ELF-1 (cell line): ENCODE data around the gene DCAF7.

Experiments used
- DNase-seq: peaks from one replicate; pipeline ENCODE4 v3.0.0-alpha.2; 2016; ENCODE audit warnings: low read depth, low spot score

The DCAF7 gene

DNA sequence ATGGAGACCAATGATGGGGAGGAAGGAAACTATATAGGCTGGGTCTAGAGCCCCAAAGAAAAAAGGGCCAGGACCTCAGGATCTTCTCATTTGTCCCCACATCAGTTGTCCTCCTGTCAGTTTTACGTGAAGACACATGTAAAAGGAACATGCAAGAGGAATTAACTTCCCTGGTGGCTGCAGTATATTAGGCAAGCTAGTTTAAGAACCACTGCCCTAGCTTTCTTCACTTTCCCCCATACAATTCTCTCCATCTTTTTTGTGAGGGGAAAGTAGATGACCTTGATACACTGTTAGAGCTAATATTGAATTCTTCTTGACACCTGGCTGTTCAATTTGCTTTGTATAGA, 74.2 kb downstream of the DCAF7 start:
- no peak for DNase-seq

DNA sequence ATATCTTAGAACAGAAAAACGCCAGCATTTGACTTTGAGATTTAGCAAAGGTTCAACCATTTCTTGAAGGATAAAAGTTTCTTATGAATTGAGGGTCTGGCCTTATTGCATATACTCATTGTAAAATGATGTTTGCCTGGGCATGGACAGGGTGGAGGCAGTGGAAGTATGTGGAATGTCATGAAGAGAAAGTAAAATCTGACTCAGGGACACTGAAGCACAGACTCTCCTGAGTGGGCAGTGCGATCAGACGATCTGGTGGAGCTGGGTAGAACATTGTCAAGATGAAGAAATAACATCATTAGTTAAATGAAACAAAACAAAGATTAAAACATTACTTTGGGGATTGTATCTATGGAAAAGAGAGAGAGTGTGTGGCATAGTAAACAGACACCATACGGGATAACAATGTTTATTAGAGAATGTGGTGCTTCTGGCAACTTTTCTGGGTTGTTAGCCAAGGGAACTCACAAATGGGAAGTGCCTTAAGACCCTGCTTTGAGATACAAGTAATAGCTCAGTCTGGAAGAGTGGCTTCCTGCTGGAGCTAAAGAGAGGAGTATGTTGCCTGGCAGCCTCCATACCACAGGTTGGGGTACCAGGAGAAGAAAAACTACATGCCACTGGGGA, 76.4 kb downstream of the DCAF7 start:
- DNase-seq: no peak

DNA sequence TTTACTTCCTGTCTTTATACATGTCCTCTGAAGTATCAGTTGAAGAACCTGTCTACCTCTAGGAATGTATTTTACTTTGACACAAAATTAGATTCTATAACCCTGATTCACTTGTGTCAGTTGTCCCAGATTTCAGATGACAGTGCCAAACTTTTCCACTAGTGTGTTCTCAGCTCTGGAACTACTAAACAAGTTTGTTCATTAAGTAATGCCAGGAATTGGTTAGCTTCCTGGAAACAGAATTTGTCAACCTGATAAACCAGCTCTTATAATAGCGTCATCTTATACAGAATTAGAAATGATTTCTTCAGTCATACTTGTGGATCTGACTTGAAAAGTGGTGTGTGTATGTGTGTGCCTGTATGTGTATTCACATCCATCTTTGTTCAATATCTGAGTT, 79.3 kb downstream of the DCAF7 start:
- no peak for DNase-seq

DNA sequence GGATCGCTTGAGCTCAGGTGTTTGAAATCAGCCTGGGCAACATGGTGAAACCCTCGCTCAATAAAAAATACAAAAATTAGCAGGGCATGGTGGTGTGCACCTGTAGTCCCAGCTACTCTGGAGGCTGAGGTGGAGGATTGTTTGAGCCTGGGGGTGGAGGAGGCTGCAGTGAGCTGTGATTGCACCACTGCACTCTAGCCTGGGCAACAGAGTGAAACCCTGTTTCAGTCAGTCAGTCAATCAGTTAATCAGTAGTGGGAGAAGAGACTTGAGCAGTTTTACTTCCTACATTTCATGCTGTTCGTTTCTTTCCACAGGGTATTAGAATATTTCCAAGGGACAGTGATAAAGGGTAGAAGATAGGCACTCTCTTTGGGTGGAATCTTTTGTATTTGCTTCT, 80.8 kb downstream of the DCAF7 start:
- no peak for DNase-seq

DNA sequence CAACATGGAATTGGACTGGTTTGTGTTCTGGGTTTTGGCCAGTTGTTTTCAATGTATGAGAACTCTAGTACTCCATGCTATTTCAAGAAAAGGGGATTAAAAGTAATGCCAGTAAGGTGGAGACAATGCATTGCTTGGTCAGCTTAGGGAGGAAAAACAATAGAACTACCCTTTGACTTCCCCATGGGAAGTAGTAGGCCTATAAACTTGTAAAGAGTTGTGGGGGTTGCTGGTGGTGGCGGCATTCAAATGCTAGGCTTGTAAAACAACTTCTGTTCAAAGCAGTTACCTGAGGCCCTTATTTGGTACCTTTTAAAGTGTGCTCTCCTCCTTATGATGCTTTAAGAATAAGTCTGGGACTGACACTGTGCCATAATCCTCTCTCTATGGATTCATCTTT, 81.3 kb downstream of the DCAF7 start:
- no peak for DNase-seq

DNA sequence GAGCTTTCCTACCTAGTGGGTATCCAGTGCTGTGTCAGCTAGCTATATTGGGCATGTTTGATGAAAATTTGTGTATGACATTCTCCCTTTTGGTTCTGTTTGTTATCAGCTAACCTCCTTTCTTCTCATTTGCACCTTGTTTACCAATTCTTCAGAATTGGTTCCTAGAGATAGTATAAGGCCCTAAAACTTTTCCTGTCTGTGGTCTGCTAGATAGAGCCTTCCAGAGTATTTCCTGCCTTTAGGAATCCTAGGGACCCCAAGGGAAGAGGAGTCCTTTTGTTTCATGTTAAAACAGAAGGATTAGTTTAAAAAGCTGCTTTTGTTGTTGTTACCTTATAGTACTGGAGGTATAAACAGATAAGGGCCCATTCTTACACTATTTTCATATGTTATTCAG, 83.5 kb downstream of the DCAF7 start:
- no peak for DNase-seq

DNA sequence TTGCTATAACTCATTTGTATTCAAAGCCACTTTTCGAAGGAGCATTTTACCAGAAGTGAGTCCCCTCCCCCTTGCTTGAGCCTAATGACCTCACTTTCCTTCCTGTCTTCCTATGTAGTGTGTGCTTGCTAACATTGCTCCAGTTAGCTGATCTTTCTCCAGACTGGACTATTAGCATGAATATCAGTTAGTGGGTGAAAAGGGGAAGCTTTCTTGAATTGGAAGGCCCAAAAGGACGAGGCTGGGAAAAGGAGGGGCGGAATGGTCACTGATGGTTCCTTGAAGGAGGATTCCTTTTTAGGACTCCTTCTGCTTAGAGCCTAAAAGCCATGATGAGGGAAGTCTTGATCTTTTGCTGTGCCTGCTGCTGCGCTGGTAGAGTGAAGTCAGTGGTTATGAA, 83.9 kb downstream of the DCAF7 start:
- DNase-seq: peak; percentile 34

DNA sequence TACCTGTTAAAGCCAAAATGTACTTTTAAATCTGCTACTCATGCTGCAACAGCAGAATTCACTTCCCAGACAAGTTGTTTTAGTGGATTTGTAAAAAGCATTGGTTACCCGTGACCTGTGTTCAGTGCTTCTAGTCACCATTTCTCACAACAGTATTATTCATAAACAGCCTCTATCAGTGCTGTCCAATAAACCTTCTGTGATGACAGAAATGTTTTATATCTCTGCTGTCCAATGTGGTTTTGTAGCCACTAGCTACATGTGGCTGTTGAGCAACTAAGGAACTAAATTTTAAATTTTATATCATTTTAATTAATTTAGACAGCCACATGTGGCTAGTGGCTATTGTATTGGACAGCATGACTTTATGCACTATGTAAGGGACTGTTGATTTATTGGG, 84.5 kb downstream of the DCAF7 start:
- no peak for DNase-seq

DNA sequence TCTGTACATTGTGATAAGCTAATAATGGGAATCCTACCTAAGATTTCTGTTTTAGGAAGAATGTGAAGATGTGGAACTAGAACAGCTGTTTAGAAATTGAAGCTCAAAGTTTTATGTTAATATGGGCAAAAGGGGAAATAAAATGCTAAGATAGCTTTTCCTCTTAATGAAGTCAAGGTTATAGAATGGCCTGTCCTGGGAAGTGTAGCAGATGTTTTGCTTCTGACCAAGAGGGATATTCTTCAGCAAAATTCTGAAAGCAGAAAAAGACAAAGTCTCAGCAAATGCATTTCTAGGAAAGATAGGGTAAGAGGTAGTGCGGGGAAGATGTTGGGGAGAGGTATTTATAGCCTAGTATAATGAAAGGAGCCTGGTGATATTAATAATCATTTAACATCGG, 85.0 kb downstream of the DCAF7 start:
- DNase-seq: no peak

DNA sequence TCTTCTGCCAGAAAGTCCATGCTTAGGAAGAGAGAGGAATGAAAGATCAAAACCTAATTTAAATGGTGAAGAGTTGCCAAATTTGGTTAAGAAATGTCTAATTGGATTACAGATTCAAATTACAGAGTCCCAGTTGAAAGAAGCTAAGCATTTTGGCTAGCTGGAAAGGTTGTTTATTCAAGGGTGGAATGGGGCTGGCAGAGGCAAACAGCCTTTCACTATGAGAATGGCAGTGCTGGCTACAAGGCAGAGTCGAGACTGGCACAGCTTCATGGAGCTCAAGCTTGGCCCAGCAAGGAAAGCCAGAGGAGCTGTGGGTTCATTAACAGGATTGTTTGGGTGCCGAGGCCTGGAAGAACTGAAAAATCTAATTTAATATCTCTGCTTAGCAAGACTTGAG, 85.5 kb downstream of the DCAF7 start:
- DNase-seq: no peak

DNA sequence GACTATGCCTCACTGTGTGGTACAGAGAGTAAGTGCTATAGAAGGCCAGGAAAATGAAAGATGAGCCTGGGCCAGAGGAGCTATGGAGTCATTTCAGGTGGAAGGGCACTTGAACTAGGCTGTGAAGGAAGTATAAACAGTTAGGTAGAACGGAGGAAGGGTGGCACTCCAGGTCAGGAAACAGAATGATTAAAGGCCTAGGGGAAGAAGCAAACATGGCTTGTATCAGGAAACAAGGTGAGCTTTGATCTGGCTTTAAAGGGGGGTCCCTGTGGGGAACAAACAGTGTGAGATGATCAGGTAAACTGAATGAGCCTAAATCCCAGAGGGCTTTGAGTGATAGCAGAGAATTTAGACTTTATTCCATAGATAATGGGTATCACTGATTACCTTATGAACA, 88.8 kb downstream of the DCAF7 start:
- no peak for DNase-seq

DNA sequence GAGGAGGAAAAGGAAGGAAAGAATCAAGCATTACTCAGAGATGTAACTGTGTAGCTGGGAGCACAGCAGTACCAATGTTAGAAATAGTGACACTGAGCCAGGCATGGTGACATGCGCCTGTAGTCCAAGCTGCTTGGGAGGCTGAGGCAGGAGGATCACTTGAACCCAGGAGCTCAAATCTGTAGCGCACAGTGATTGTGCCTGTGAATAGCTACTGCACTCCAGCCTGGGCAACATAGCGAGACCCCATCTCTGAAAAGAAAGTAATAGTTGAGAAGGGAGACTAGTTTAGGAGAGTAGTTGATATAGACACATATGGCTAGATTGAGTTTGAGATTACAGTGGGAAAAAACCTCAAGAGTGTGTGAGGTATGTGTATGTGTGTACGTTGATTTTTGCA, 89.8 kb downstream of the DCAF7 start:
- no peak for DNase-seq

DNA sequence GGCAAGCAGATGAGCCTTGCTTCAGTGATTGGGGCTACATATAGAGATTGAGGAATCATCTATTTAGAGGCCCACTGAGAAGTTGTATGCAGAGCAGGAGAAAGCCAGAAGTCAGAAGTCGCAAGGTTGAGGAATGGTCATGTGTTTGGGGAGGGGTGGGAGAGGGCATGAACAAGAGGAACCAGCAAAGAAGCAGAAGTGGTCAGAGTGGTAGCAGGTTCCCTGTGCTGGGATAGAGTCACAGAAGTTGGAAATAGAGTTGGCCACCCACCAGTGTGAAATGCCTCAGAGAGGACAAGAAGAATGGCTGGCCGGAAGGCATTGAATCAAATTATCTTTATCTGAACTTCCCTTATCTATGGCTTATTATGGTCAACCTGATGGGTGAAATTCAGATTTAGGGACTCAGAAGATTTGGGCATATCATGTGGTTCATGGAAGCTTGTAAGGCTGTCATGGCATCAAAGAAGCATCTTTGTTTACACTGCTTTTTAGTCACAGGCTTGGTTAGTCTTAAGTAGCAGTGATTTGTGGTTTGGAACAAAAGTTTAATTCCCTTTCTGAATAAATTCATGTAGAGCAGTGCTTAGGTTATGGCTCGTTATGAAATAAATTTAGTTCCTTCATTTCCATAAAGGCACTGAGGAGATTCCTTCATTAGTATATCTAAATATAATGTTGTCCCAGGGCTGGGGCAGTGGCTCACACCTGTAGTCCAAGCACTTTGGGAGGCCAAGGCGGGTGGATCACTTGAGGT, 91.6 kb downstream of the DCAF7 start:
- DNase-seq: no peak
